Measurements from ENCODE around the gene CRIP3.

- TF ChIP-seq, protein P1, sequence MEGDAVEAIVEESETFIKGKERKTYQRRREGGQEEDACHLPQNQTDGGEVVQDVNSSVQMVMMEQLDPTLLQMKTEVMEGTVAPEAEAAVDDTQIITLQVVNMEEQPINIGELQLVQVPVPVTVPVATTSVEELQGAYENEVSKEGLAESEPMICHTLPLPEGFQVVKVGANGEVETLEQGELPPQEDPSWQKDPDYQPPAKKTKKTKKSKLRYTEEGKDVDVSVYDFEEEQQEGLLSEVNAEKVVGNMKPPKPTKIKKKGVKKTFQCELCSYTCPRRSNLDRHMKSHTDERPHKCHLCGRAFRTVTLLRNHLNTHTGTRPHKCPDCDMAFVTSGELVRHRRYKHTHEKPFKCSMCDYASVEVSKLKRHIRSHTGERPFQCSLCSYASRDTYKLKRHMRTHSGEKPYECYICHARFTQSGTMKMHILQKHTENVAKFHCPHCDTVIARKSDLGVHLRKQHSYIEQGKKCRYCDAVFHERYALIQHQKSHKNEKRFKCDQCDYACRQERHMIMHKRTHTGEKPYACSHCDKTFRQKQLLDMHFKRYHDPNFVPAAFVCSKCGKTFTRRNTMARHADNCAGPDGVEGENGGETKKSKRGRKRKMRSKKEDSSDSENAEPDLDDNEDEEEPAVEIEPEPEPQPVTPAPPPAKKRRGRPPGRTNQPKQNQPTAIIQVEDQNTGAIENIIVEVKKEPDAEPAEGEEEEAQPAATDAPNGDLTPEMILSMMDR (IDR thresholded peaks at IDR 0.05), result no peak
- no peak for TF ChIP-seq POLR2A (IDR thresholded peaks at IDR 0.05)
These were observed 7.3 kb downstream of the CRIP3 start for GRCh38 chr6:43301081-43301870.
